Activated CD4-positive, CD25-positive, alpha-beta regulatory T cell (primary cell): ENCODE data around the gene ACSL4.
"Not testable (repeated sequence)": the region's sequence is repeated elsewhere in the genome, so short reads cannot be mapped to it uniquely, and the experiment has no call there.

Source experiments
- DNase-seq, 4 experiments: peaks; one replicate each; lab custom pipeline; 2025; lab: John Stamatoyannopoulos, UW

ACSL4 gene

GRCh38 chrX:109667986-109668385 is 65.1 kb downstream of the ACSL4 start:
- no peak for DNase-seq

GRCh38 chrX:109660435-109661143 is 72.5 kb downstream of the ACSL4 start:
- DNase-seq, result no peak

- DNase-seq, result no peak
Measured at GRCh38 chrX:109658391-109658790, 74.7 kb downstream of the ACSL4 start.

- DNase-seq, result not testable (repeated sequence)
Measured at GRCh38 chrX:109657364-109657763, 75.7 kb downstream of the ACSL4 start.

GRCh38 chrX:109656774-109657173 is 76.3 kb downstream of the ACSL4 start:
- DNase-seq, result no peak

GRCh38 chrX:109655502-109656201 is 77.4 kb downstream of the ACSL4 start:
- DNase-seq, result no peak

GRCh38 chrX:109654516-109655109 is 78.4 kb downstream of the ACSL4 start:
- DNase-seq, result no peak

- DNase-seq, result not testable (repeated sequence)
Measured at GRCh38 chrX:109644671-109645070, 88.4 kb downstream of the ACSL4 start.

GRCh38 chrX:109643687-109644086 is 89.4 kb downstream of the ACSL4 start:
- DNase-seq, result no peak

- DNase-seq, result no peak
Measured at GRCh38 chrX:109638158-109638557, 94.9 kb downstream of the ACSL4 start.

- DNase-seq, result not testable (repeated sequence)
Measured at GRCh38 chrX:109637477-109637876, 95.6 kb downstream of the ACSL4 start.

GRCh38 chrX:109635146-109635545 is 97.9 kb downstream of the ACSL4 start:
- no peak for DNase-seq

GRCh38 chrX:109632906-109633504 is 100.1 kb downstream of the ACSL4 start:
- no peak for DNase-seq

GRCh38 chrX:109629310-109629709 is 103.7 kb downstream of the ACSL4 start:
- no peak for DNase-seq

- DNase-seq, result no peak
Measured at GRCh38 chrX:109626637-109627036, 106.4 kb downstream of the ACSL4 start.

- no peak for DNase-seq
Measured at GRCh38 chrX:109624641-109625616, 108.1 kb downstream of the ACSL4 start, which contains the start of gene KCNE5. KCNE5 (minus strand) TSS chrX:109625172; CDS start chrX:109625020, 152 bp downstream.

- no peak for DNase-seq
Measured at GRCh38 chrX:109623997-109624396, 109.1 kb downstream of the ACSL4 start.

- no peak for DNase-seq
Measured at GRCh38 chrX:109622270-109622669, 110.8 kb downstream of the ACSL4 start.

- DNase-seq, result no peak
Measured at GRCh38 chrX:109619771-109620170, 113.3 kb downstream of the ACSL4 start.

- no peak for DNase-seq
Measured at GRCh38 chrX:109614951-109615350, 118.1 kb downstream of the ACSL4 start.

GRCh38 chrX:109601486-109601885 is 131.6 kb downstream of the ACSL4 start:
- no peak for DNase-seq
